Large intestine (tissue), 3 donors: ENCODE data around the gene DLEC1. TPM values are rescaled to one million over a fixed set of nuclear protein-coding genes. Genes with fewer than 3 reads are reported as not detected.
"Not testable (repeated sequence)": the region's sequence is repeated elsewhere in the genome, so short reads cannot be mapped to it uniquely, and the experiment has no call there.

Source experiments
- DNase-seq, 2 donors: peaks; one replicate each; pipeline versions ENCODE4 v3.0.0 to v3.0.0-alpha.2; 2013
- H3K27ac ChIP-seq: one replicate; pipeline ENCODE4 v1.5.1; 2013; ENCODE audit warnings: low read length
- H3K27me3 ChIP-seq: 2 replicates; pipeline ENCODE4 v1.6.1; 2013; ENCODE audit warnings: low read length; ENCODE audit not compliant: control insufficient read depth, insufficient read depth
- H3K36me3 ChIP-seq: 2 replicates; pipeline ENCODE4 v1.6.1; 2013; ENCODE audit warnings: low read length; ENCODE audit not compliant: control insufficient read depth, insufficient read depth
- H3K4me1 ChIP-seq: one replicate; pipeline ENCODE4 v1.6.1; 2013; ENCODE audit warnings: low read length; ENCODE audit not compliant: control insufficient read depth, insufficient read depth
- H3K4me3 ChIP-seq: one replicate; pipeline ENCODE4 v1.5.1; 2013; ENCODE audit warnings: low read length
- H3K9me3 ChIP-seq: one replicate; pipeline ENCODE4 v1.6.1; 2013; ENCODE audit warnings: mild to moderate bottlenecking, low read depth, low read length, moderate library complexity; ENCODE audit not compliant: control insufficient read depth
- WGBS: methylation state at CpG from one replicate; pipeline ENCODE4 v1.1.5; 2013; ENCODE audit warnings: low lambda C conversion rate; ENCODE audit not compliant: insufficient coverage; 5-methylcytosine and 5-hydroxymethylcytosine counted together
- polyA plus RNA-seq: library from polyadenylated mRNA; unstranded; fragments of 120-200 nt; gene quantifications from one replicate; pipeline ENCODE4 v1.2.1, GENCODE V29; 2013

Gene DLEC1
- polyA plus RNA-seq, 1 donor = 1.2 TPM

- WGBS = 80% methylated on average over 1 of the region's 7 CpGs
- DNase-seq = no peak
Observed at GRCh38 chr3:38084334-38085310, 45.6 kb downstream of the DLEC1 start.

DNA sequence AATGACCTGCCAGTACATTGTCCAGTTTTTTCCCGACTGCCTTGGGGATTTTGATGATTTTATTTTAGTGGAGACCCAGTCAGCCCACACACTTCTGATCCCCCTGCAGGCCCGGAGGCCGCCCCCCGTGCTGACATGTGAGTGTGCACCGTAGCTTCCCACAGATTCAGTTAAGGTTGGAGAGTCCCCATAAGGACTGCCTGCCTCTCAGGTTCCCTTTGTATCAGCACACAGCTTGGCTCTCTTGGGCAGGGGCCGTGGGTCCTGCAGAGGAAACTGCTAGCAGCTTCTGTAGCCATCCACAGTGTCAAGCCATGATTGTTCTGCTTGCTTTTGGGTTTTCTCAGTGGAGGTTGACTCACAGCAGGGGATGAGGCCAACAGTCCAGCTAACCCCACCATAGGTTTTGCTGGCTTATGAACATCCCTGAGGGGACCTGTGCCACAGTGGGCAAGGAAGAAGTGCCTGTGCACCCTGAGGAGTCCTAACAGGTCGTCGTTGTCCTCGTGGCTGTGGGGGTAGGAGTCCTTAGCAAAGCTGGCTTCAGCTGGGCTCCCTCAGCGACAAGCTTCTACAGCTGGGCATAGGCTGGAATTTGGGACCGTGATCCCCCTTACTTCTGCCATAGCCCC lies 46.4 kb downstream of the DLEC1 start:
- Histone ChIP-seq H3K4me1 (no peaks in the 10 kb centered on the region), H3K27me3 (no peaks in the 10 kb centered on the region), H3K4me3 (no peak overlapping the region), H3K27ac (no peak overlapping the region), H3K36me3 (no peaks in the 10 kb centered on the region), H3K9me3 (peaks cover 9% of the 10 kb centered on the region)
- no CpG with 5 or more reads among the region's 11 CpGs for WGBS
- no peak for DNase-seq

More at GRCh38 chr3:38084334-38085310, 45.6 kb downstream of the DLEC1 start:
- H3K4me1 ChIP-seq = no peaks in the 10 kb centered on the region
- no peaks in the 10 kb centered on the region for H3K27me3 ChIP-seq
- peaks cover 9% of the 10 kb centered on the region for H3K9me3 ChIP-seq
- H3K36me3 ChIP-seq = no peaks in the 10 kb centered on the region
- H3K27ac ChIP-seq = no peak overlapping the region
- no peak overlapping the region for H3K4me3 ChIP-seq

GRCh38 chr3:38085943-38086324 lies 46.9 kb downstream of the DLEC1 start:
- no CpG with 5 or more reads among the region's 1 CpG for WGBS
- Histone ChIP-seq H3K27ac (no peak overlapping the region), H3K27me3 (no peaks in the 10 kb centered on the region), H3K9me3 (peaks cover 9% of the 10 kb centered on the region), H3K36me3 (no peaks in the 10 kb centered on the region), H3K4me3 (no peak overlapping the region), H3K4me1 (no peaks in the 10 kb centered on the region)
- DNase-seq = no peak

DNA sequence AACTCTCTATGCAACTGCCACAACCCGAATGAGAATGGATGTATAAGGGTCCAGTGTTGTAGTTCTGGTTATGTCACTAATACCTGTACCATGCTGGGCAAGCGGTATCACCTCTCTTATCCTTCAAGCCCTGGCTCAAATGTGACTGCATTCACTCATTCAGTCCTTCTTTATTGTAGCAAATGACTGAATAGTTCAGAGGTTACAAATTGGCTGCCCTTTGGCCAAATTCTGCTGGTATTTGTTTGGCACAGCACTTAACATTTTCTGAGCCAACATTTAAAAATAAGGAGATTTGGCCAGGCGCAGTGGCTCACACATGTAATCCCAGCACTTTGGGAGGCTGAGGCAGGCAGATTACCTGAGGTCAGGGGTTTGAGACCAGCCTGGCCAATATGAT lies 47.5 kb downstream of the DLEC1 start:
- Histone ChIP-seq H3K27me3 (no peaks in the 10 kb centered on the region), H3K9me3 (peaks cover 9% of the 10 kb centered on the region), H3K27ac (no peak overlapping the region), H3K4me3 (no peak overlapping the region), H3K4me1 (no peaks in the 10 kb centered on the region), H3K36me3 (no peaks in the 10 kb centered on the region)
- no peak for DNase-seq
- WGBS = no CpG with 5 or more reads among the region's 3 CpGs

DNA sequence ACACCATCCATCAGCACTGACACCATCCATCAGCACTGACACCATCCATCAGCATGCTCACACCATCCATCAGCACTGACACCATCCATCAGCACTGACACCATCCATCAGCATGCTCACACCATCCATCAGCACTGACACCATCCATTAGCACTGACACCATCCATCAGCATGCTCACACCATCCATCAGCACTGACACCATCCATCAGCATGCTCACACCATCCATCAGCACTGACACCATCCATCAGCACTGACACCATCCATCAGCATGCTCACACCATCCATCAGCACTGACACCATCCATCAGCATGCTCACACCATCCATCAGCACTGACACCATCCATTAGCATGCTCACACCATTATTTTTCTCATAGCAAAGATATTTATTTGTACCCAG lies 48.3 kb downstream of the DLEC1 start:
- not testable (repeated sequence) for H3K4me3 ChIP-seq, H3K9me3 ChIP-seq, H3K4me1 ChIP-seq, H3K27me3 ChIP-seq, DNase-seq, H3K27ac ChIP-seq, H3K36me3 ChIP-seq

- H3K9me3 ChIP-seq = peaks cover 7% of the 10 kb centered on the region
- H3K27ac ChIP-seq = no peak overlapping the region
- no peaks in the 10 kb centered on the region for H3K27me3 ChIP-seq
- no peak overlapping the region for H3K4me3 ChIP-seq
- no CpG with 5 or more reads among the region's 11 CpGs for WGBS
- H3K36me3 ChIP-seq = no peaks in the 10 kb centered on the region
- no peak for DNase-seq
- H3K4me1 ChIP-seq = no peaks in the 10 kb centered on the region
Observed at GRCh38 chr3:38088126-38089078, 49.4 kb downstream of the DLEC1 start.

DNA sequence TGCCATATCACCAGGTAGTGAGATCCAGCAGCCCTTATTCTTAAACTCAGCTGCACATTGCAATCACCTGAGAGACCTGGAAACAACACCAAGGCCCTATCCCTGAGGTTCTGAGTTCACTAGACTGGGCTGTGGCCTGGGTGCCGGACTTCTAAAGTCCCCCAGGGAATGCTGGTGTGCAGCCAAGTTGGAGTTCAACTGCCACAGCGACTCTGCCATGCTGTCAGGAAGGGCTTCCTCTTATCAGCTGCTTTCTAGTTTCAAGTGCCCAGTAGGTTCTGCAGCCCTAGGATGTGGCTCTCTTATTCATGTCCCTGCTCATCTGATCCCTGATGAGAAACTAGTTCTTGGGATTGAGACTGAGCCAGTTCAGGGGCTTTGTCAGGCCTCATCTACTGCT lies 50.2 kb downstream of the DLEC1 start:
- Histone ChIP-seq H3K4me3 (no peak overlapping the region), H3K36me3 (no peaks in the 10 kb centered on the region), H3K4me1 (no peaks in the 10 kb centered on the region), H3K27ac (no peak overlapping the region), H3K9me3 (peaks cover 4% of the 10 kb centered on the region), H3K27me3 (no peaks in the 10 kb centered on the region)
- no CpG with 5 or more reads among the region's 2 CpGs for WGBS
- DNase-seq = no peak

- Histone ChIP-seq H3K9me3 (no peaks in the 10 kb centered on the region), H3K4me1 (no peaks in the 10 kb centered on the region), H3K36me3 (no peaks in the 10 kb centered on the region), H3K27me3 (no peaks in the 10 kb centered on the region), H3K27ac (no peak overlapping the region), H3K4me3 (no peak overlapping the region)
- DNase-seq = no peak
- WGBS = 100% methylated on average over 1 of the region's 3 CpGs
Observed at GRCh38 chr3:38090453-38090852, 51.4 kb downstream of the DLEC1 start.

DNA sequence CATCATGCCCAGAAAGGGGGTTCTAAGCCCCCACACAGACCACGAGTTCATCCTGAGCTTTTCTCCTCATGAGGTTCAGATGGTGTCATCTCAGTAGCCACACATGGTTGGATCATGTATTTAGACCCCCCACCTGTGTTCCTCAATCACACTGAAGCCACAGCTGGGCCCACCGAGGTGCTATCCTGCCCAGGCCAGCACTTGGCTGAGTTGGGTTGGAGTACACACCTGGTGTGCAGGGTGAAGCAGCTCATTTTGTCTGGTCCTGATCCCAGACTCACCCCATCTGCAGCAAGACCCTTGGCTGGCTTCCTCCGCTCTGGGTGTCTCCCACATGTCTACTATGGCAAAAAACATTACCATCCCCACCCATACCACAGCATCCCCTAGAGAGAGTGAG lies 56.0 kb downstream of the DLEC1 start:
- no peak overlapping the region for H3K27ac ChIP-seq
- H3K9me3 ChIP-seq = no peaks in the 10 kb centered on the region
- no peak overlapping the region for H3K4me3 ChIP-seq
- no peaks in the 10 kb centered on the region for H3K36me3 ChIP-seq
- no peaks in the 10 kb centered on the region for H3K4me1 ChIP-seq
- DNase-seq = no peak
- no CpG with 5 or more reads among the region's 3 CpGs for WGBS
- no peaks in the 10 kb centered on the region for H3K27me3 ChIP-seq
